Fibroblast of skin of right quadriceps (primary cell): Measurements from ENCODE around the gene ADAMTSL1.

ENCODE experiments used
- DNase-seq: peaks from one replicate; pipeline ENCODE4 v3.0.0-alpha.2; 2013

Gene ADAMTSL1

GRCh38 chr9:18566121-18566520 lies 92.2 kb downstream of the ADAMTSL1 start:
- DNase-seq = peak; percentile 86

- peak; percentile 47 for DNase-seq
These were observed 95.0 kb downstream of the ADAMTSL1 start for GRCh38 chr9:18568973-18569372.

DNA sequence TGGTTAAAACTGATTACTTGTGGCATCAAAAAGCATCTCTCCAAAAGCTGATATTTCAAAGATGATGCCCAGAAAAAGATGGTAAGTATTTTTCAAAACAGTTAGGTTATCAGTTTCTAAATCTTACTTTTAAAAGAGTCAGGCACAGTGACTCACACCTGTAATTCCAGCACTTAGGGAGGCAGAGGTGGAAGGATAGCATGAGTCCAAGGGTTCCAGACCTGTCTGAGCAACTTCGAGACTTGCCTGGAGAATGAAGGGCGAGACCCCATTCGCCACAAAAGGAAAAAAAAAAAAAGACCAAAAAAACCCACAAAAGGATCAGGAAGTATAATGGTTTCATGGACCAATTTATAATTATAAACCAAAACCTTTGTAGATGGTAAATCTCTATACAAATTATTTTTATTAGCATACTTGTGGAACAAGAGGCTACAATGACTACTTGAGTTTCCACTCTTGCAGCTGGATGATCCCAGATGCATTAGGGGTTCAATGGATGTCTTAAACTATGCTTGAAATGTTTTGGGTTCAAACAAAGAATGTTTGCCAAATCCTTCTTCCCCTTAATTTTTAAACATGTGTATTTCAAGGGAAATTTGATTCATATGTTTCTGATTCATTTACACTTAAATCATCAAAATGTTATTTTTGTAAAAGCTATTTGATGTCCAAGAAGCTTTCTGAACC lies 96.1 kb downstream of the ADAMTSL1 start:
- no peak for DNase-seq

GRCh38 chr9:18573021-18573556 lies 99.1 kb downstream of the ADAMTSL1 start:
- DNase-seq = no peak

- DNase-seq = no peak
These were observed 101.7 kb downstream of the ADAMTSL1 start for GRCh38 chr9:18575686-18576085.

GRCh38 chr9:18579536-18579935 lies 105.6 kb downstream of the ADAMTSL1 start:
- no peak for DNase-seq

DNA sequence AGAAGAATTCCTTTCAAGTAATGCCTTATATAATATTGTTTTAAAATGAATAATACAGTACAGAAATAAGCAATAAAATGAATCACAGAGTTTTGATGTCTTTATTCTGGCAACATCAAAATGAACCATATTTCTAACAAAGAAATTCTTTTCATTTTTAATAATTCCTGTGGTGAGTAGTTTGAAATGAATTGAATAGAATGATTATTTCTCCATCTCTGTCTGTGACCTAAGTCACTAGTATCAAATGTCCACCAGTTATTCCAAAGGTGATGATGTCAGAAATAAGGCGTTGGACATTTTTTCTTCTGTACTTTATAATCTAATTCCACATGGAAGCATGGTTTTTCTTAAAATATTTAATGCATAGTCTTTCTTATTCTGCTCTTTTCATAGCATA lies 106.2 kb downstream of the ADAMTSL1 start:
- peak; percentile 39 for DNase-seq

DNA sequence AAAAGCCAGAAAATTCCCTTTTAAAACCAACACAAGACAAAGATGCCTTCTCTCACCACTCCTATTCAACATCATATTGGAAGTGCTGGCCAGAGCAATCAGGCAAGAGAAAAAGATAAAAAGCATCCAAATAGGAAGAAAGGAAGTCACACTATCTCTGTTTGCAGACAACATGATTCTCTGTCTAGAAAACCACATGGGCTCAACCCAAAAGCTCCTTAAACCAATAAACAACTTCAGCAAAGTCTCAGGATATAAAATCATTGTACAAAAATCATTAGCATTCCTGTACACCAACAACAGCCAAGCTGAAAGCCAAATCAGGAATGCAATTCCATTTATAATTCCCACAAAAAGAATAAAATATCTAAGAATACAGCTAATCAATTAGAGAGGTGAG lies 112.0 kb downstream of the ADAMTSL1 start:
- no peak for DNase-seq

DNA sequence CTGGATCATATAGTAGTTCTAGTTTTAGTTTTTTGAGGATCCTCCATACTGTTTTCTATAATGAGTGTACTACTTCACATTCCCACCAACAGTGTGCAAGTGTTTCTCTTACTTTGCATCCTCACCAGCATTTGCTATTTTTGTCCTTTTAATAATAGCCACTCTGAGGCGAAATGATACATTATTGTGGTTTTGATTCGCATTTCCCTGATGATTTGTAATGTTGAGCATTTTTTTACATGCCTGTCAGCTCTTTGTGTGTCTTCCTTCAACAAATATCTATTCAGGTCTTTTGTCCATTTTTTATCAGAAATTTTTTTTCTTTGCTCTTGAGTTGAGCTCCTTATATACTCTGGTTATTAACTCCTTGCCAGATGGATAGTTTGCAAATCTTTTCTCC lies 114.0 kb downstream of the ADAMTSL1 start:
- DNase-seq = peak; percentile 71

DNA sequence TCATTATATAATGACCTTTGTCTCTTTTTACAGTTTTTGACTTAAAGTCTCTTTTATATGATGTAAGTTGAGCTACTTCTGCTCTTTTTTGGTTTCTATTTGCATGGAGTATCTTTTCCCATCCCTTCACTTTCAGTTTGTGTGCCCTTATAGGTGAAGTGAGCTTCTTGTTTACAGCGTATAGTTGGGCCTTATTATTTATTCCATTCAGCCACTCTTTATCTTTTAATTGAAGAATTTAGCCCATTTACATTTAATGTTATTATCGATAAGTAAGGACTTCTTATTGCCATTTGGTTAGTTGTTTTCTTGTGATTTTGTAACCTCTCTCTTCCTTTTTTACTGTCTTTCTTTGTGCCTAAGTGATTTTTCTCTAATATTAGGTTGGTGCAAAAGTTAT lies 117.3 kb downstream of the ADAMTSL1 start:
- DNase-seq = no peak

- DNase-seq = no peak
These were observed 120.9 kb downstream of the ADAMTSL1 start for GRCh38 chr9:18594837-18595236.

GRCh38 chr9:18595597-18595996 lies 121.6 kb downstream of the ADAMTSL1 start:
- no peak for DNase-seq

GRCh38 chr9:18596920-18597319 lies 123.0 kb downstream of the ADAMTSL1 start:
- DNase-seq = peak; percentile 88

GRCh38 chr9:18598969-18599368 lies 125.0 kb downstream of the ADAMTSL1 start:
- no peak for DNase-seq

GRCh38 chr9:18601026-18601425 lies 127.1 kb downstream of the ADAMTSL1 start:
- peak; percentile 15 for DNase-seq

GRCh38 chr9:18601956-18602355 lies 128.0 kb downstream of the ADAMTSL1 start:
- peak; percentile 25 for DNase-seq

GRCh38 chr9:18604767-18605730 lies 131.1 kb downstream of the ADAMTSL1 start:
- DNase-seq = no peak

GRCh38 chr9:18605766-18606180 lies 131.8 kb downstream of the ADAMTSL1 start:
- DNase-seq = peak; percentile 28

- DNase-seq = no peak
These were observed 132.3 kb downstream of the ADAMTSL1 start for GRCh38 chr9:18606281-18606680.

DNA sequence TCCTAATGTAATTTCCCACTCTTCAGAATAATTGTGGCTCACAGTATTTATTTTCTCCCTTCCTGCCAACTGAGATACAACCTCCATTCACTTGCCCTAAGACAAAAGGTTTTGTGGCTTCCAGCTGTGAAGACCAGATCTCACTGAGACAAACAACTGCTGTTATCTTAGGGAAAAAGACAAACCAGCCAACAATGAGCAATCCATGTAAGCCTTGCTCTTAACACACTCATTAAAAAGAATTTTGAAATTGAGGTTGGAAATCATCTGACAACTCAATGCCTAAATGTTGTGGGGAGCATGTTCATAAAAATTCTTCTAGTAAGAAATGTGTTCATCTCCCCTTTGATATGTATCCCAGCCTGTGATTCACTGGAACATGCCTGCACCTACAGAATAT lies 132.9 kb downstream of the ADAMTSL1 start:
- DNase-seq = peak; percentile 47

GRCh38 chr9:18608371-18608770 lies 134.4 kb downstream of the ADAMTSL1 start:
- DNase-seq = no peak

DNA sequence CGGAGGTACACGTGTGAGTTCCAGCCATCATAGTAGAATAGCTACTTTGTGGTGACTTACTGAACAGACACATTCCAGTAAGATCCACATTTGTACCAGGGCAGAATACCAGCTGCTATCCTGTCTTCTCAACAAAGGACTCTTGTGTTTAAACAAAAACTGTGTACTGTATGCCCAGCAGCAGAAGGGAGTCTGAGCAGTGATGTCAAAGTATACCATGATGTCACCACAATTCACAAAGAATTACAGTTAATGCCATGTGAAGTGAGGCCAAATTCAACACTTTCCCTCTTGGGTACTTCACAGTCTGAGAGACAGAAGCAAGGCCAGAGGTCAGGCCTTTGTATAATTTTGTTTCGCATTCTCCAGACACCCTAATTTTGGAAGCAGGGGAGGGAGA lies 137.0 kb downstream of the ADAMTSL1 start:
- DNase-seq = no peak

DNA sequence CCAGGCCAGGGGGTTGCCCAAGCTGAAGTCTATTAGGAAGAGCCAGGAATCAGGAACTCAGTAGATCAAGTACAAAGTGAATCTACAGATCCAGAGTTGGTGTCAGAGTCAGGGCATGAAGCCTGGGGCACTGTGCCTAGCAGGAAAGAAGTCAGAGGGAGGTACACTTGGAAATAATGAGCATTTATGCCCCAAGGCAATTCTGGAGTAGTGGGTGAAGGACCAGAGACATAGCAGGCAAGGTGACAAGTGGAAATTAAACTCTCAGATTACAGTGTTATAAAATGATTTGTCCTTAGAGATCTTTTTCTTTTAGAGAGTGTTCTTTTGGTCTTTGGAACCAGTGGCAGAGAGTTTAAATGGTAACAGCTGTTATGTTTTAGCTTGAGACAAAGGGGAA lies 138.0 kb downstream of the ADAMTSL1 start:
- DNase-seq = no peak

DNA sequence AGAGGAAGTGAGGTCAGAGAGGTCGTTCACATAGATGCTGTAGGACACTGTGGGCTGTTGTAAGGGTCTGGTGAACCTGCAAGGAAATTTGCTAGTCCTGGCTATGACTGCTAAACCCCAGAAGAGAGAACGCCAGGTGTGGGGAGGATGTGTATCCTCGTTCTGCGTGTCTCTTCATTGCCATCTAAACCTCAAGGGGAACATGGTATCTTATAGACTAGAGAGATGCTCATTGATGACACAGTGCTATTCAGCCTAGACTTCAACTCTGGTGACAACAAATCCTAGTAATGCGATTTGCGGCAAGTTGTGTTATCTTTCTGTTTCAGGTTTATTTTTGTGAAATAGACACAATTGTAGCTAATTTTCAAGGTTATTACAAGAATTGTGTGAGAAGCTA lies 140.2 kb downstream of the ADAMTSL1 start:
- no peak for DNase-seq
